Activated CD4-positive, alpha-beta T cell treated with anti-CD3 and anti-CD28 coated beads, Interleukin-2, Interleukin-6, amounts not matched to agents 100 ng/mL and 50 ng/mL, durations not matched to agents 16 hours and 8 hours (primary cell): ENCODE measurements around the gene HIBADH.
"Not testable (repeated sequence)": the region's sequence is repeated elsewhere in the genome, so short reads cannot be mapped to it uniquely, and the experiment has no call there.

ENCODE experiments used
- DNase-seq: peaks from one replicate; pipeline ENCODE4 v3.0.0-alpha.2; 2020

Gene HIBADH

DNA sequence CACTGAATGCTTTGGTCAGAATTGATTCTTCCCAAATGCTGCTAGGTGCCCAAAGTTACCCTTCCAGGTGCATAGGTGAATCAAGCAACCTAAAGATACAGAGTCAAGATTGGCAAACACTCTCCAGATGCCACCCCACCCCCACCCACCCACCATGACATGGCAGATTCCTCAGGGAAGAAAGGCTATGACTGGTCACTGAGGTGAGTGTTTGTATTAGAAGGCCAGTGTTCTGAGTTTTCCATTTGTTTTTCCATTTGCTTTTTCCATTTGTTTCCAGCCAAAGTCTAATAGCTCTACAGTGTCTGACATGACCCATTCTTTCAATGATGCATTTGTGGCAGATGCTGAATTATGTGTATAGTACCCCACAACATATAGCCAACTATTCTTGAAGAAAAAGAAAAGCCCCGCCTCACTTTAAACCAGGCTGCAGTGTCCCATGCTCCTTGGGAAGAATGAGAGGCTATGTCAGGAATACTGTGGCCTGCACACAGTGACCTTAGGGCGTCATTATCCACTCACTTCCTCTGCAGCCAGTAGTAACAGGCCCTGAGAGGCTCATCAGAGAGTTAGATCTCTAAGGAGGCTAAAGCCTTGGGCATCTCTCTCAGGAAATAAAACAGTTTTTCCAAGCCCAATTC lies 16.1 kb upstream of the HIBADH start:
- DNase-seq: no peak

DNA sequence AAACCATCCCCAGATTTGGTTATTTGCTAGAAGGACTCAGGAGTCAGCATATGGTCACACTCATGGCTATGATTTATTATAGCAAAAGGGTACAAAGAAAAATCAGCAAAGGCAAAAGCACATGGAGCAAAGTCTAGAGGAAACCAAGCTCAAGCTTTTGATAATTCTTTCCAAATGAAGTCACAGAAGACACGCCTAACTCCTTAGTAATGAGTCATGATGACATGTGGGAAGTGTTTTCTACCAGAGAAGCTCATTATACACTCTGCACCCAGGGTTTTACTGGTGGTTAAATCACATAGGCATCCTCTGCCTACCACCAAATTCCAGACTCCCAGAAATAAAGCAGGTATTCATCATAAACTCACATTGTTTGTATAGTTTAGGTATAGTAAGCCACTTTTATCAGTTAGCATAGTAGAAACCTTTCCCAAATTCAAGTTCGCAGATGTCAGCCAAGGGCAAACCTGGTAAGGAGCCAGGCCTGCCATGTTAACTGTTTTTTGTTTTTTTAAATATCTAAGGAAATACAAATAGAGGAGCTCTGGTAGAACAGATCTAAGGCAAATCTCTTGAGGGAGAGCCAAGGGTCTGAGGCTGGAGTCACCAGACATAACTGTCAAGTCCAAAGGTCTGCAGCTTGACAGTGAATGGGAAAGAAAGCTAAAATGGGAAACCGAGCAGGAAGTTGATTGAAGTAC lies 15.4 kb upstream of the HIBADH start:
- no peak for DNase-seq

DNA sequence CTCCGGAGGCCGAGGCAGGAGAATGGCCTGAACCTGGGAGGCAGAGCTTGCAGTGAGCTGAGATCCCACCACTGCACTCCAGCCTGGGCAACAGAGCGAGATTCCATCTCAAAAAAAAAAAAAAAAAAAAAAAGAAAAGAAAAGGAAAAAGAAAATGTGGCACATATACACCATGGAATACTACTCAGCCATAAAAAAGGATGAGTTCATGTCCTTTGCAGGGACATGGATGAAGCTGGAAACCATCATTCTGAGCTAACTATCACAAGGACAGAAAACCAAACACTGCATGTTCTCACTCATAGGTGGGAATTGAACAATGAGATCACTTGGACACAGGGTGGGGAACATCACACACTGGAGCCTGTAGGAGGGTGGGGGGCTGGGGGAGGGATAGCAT lies 11.4 kb upstream of the HIBADH start:
- DNase-seq: not testable (repeated sequence)

DNA sequence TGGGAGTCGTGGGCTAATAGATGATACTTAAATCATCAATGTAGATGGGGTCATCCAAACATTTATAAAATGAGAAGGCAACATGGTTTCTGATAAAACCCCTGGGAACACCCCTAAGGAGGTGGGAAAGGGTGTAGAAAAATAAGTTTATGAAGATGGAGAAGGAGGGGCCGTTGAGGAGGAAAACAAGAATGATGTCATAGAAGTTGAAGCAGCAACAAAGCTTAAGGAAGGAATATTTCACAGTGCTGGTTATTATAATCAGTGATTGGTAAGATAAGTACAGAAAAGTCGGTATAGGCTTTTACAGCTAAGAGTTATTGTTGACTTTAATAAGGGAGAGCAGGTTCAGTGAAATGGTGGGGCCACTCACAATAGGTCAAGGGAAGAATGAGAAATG lies 9.0 kb upstream of the HIBADH start:
- DNase-seq: no peak

DNA sequence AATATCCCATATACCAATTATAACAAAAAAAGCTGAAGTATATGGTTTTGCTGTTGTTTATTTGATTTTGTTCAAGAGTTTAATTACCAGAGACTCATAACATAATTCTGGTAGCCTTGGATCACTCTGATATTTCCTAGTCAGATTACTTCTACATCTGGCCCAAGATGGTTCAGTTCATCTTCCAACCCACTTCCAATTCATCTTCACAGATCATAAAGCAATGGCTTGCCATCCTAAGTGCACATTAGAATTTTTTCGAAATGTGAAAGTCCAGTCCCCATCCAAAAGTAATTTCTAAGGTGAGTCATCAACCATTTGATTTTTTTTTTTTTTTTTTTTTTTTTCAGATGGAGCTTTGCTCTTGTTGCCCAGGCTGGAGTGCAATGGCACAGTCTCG lies 8.0 kb upstream of the HIBADH start:
- DNase-seq: no peak

DNA sequence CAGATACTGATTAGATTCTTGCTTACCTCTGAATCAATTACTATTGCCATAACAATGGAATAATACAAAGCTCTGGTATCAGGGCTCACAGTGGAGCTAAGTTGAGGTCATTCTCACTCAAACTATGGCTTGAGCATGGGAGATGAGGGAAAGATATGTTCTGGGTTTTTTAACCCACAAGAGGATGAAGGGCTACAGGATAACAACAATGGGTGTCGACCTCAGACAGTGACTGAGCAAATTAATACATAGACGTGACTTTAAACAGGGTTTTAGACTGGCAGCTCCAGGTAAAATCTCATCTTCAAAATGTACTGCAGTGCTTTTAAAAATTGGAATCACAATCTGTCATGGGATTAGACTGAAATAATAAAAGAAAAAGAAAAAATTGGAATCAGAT lies 7.5 kb upstream of the HIBADH start:
- DNase-seq: no peak

DNA sequence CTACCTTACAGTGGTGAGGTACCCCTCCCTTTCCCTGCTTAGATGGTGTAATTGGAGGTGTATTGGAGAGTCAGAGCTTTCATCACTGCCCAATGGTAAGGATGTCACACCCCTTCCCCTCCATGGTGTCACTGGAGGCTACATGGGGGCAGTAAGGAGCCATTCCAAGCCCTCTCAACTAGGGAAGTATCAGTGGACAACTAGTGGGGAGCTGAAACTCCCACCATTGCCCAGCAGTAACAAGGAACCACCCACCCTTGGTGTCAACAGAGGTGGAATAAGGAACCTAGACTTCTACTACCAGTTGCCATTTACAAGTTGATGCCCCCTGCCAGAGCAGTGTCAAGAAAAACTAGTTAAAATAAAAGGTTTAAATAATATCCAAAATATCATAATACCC lies 2.8 kb upstream of the HIBADH start:
- no peak for DNase-seq

DNA sequence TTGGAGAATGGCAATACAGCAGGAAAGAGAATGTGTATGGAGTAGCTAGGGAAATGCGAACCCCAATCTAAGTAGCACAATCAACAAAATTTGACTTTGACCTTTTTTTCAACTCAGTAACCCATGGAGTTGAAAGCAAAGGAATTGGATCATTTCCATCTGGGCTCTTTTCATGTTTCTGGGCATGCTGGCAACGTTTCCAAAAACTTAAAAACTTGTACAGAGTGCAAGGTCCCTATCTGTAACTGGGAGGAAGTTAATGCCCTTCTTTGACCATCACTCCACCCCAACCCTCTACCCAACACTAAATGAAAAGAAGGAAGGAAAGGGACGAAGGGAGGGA lies 1.3 kb upstream of the HIBADH start:
- no peak for DNase-seq

DNA sequence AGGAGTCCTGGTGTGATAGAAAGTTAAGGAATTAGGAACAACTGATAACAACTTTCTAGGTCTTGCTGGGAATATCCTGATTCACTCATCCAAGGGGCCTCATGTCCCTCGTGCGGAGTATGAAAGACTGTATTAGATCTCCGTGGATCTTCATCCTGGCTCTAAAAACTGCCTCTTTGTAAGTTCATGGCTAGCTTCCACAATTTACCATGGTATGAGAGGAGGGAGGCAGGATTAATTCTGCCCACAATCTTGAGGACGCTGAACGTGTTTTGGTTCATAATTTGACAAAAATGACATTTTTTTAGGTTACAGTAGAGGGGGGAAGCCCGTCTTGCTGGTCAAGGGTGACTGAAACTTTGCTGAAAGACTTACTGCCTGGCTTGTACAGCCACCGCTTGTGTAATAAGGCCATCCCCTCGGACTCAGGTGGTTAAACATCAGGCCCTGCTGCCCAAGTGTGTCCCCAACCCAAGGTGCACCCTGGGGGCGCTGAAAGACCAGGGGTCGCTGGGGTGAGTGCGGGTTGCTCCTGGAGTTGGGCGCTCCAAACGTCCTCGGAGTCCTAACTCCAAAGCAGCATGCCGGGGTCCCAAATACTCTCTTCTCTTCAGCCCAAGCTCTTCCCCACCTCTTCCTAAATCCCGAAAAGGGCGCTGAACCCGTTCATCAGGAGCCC lies 733 bp downstream of the HIBADH start:
- DNase-seq: peak; percentile 21

DNA sequence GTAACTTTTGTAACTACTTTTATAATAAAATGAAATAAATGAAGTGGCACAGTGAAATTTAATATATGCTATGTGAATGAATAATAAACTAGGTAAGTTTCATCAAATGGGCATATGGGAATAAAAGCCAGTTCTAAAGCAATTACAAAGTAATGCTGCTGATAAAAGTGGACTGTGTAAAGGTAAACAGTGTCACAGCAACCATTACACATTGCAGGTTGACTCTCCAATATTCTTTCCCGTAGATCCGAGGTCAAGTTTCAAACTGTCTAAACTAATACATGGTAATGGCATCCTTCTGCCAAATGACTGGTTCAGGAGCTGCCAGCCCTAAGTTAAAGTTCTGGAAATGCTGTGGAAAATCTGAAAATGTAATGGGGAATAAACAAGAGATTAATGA lies 6.0 kb downstream of the HIBADH start:
- no peak for DNase-seq

DNA sequence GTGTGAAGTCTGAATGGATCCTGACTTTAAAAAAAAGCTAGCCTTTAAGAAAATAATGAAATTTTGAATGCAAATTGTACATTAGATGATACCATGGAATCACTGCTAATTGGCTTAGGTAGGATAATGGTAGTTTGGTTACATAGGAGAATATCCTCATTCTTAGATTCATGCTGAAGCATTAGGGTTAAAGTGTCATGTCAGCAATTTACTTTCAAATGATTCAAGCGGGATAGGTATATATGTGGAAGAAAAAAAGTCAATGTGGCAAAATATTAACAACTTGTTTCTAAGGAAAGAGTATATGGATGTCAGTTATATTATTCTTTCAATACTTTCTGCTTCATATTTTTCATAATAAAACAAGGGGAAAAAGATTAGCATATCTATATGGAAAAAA lies 7.5 kb downstream of the HIBADH start:
- DNase-seq: no peak

DNA sequence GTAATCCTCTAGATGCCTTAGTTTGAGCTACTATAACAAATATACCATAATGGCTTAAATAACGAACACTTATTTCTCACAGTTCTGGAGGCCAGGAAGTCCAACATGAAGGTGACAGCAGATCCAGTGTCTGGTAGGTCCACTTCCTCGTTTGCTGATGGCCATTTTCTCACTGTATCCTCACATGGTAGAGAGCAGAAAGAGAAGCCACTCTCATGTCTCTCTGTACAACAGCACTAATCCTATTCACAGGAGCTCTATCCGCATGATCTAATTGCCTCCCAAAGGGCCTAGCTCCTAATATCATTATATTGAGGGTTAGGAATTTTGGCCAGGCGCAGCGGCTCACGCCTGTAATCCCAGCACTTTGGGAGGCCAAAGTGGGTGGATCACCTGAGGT lies 10.2 kb downstream of the HIBADH start:
- no peak for DNase-seq

DNA sequence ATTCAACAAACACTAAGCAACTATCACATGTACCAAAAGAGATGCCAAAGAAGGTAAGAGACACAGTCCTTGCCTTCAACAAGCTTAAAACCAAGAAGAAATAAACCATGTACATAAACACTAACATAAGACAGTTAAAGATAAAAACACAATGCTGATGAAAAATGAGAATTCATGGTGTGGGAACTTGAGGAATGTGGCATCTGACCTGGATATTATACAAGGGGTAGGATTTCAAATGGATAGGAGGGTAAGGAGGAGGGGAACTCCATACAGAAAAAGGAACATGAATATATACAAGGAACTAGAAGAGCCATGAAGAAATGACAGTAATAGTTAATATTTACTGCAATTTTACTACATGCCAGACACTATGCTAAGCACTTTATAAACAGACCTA lies 11.0 kb downstream of the HIBADH start:
- DNase-seq: no peak

DNA sequence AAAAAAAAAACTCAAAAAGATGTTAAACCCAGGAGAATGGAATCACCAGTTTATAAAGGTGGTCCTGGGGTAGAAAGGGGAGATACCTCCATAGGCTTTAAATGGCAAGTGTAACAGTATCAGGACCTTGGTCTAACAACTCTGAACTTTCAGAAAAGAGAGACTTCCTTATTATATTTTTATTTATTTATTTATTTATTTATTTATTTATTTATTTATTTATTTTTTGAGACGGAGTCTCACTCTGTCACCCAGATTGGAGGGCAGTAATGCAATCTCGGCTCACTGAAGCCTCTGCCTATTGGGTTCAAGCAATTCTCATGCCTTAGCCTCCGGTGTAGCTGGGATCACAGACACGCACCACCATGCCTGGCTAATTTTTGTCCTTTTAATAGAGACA lies 12.4 kb downstream of the HIBADH start:
- no peak for DNase-seq

DNA sequence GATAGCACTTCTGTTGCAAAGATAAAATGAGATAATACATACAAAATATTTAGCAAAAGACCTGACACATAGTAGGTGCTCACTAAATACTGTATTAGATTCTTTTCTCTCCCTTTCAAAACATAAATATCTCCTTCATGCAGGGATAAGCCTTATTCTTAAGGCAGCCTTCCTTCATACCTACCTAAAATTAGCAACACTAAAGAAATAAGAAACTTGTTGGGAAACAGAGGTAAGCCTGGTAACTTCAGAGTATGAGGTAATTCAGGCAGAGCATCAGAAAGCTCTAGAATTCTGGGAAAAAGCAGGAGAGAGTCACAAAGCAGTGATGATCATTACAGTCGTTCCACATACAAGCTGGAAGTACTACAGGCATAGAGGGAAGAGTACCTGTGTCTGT lies 15.2 kb downstream of the HIBADH start:
- DNase-seq: no peak

DNA sequence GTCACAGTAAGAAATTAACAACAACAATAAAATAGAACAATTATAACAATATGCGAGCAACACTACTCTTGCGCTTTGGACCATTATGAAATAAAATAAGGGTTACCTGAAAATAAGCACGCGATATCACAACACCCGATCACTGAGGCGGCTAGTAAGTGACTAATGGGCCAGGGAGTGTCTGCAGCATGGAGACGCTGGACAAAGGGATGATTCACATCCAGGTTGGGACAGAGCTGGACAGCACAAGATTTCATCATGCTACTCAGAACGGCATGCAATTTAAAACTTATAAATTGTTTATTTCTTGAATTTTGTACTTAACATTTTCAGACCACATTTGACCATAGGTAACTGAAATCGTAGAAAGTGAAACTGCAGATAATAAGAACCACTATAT lies 15.6 kb downstream of the HIBADH start:
- no peak for DNase-seq

DNA sequence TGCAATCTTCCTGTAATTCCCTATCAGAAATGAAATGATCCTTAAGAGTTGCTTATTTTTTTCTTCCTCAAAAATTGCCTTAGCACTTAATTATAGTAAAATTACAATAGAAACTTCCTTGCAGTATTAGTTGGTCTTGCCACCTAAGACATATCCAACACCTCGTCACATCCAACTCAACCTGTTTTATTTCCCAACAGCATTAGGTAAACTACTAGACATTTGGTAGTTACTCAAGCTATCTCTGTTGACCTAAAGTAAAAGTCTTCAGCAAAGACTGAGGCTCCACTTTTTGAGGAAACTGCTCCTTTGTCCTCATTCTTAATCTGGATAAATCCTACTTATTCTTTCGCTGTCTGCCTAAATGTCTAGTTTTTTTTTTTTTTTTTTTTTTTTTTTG lies 20.4 kb downstream of the HIBADH start:
- DNase-seq: no peak

DNA sequence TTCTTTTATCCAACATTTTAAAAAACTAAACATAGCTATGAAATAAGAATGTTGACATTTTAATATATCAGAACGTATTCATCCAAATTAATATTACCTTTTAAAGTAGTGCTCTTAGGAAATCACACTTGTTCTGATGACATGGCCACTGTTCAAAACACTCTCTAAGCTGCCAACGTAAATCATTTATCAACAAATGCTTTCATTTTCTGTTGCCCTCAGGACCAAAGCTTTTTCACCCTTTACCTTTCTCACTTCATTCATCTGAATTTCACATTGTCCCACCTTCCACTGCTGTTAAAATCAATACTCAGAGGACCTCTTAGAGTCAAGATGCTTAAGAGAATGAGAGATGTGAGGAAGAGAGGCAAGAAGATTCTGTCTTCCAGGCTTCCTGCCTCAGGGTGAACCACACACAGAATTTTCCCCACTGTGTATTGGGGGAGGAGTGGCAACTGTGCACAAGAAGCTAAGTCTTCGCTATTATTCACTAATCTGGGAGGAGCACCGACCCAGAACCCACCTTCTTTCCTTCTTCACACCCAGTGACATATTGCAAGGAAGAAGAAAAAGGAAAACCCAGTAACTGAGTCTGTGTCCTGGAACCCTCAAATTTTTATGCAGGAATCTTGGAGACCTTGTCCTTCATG lies 21.0 kb downstream of the HIBADH start:
- no peak for DNase-seq

DNA sequence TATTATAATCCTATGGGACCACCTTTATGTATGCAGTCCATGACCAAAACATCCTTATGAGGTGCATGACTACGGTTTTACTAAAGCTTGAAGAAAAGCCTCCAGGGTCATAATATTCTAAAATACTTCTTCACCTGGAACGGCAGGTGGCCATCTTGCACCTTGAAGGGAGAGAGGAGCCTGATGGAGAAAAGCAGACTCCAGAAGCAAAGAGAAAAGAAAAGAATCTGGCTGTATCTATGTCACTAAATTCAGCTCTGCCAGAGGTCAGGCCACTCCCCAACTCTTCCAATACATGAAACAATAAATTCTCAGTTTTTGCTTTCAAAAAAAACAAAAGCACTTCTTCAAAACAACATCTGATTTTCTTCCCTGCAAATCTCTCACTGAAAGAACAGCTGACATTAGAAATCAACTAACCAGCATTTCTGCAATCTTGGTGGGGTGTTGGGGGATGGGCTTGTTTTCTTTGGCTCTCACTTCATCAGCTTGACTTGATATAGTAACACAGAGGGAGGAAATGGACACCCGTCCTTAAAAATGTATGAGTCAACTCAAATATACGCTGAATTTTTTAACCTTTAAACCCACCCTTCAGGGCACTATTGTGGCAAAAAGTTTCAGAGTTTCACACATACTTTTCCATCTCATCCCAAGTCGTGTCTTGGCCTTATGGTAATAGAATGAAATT lies 21.7 kb downstream of the HIBADH start:
- no peak for DNase-seq

DNA sequence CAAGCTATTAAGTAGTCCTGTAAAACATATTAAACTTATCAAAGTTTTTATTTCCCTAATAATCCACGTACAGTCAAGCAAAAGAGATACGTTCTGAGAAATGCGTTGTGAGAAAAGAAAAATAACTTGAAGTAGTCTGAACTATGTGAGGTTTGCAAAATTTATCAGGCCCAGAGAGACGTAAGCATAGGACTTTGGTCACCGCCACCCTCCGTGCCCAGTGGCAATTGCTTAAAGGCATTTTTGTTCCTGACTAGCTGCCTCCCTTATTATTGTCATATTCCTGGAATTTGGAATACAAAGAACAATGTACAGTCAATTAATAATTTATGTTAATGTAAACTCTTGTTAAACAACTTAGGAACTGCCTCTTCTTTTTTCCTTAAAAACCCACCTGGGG lies 22.8 kb downstream of the HIBADH start:
- DNase-seq: no peak

DNA sequence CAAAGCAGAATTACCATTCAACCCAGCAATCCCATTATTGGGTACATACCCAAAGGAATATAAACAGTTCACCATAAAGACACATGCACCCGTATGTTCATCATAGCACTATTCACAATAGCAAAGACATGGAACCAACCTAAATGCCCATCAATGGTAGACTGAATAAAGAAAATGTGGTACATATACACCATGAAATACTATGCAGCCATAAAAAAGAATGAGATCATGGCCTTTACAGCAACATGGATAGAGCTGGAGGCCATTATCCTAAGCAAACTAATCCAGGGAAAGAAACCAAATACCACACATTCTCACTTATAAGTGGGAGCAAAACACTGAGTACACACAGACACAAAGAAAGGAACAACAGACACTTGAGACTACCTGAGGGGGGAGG lies 23.6 kb downstream of the HIBADH start:
- not testable (repeated sequence) for DNase-seq

DNA sequence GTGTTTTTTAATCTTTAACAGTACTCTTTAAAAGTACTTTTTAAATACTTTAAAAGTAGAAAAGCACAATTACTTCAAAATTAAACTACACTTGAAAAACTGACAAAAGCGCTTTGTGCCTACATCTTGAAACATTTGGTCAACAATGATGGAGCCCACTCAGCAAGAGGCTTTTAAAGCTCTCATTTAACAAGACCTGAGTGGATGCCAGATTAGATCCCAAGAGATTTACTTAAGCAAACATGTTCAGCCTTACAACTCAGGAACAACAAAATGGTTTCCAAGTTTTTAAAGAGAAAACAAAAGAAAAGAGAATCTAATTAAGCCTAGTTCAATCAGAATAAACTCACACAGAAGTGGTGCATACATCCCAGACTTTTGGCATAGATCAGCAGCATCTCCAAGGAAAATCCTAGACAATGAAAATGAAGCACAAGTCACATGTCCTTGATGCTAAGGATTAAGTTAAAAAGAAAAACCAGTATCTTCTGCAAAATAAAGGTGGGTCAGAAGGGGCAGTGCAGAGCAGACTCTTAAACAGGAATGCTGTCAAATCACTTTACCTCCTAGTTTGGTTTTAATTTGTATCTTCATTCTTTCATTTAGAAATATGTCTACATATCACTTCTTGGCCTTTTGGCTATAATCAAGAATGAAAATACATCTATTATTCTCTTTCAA lies 26.2 kb downstream of the HIBADH start:
- no peak for DNase-seq

DNA sequence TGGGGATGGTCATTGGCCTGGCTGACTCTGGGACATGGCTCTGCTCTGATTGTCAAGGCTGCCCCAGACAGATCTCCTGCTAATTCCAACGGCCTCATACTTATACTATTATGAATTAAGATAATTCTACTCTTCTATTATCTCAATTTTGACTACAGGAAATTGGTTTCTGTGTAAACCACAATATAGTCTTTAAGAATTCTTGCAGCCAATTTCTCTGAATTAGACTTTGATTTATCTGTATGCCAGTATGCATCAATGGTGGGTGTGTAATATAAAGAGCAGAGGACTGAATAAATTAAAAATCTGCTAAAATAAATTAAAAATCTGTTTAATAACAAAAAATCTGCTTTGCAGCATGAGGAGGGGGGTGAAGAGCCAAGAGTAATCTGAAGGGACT lies 27.0 kb downstream of the HIBADH start:
- no peak for DNase-seq
